Transverse colon (tissue), 3 donors: Measurements from ENCODE around the gene DOC2B.

Experiments
- CTCF ChIP-seq, 5 experiments: fragments of 200-600 bp in 3 of 5; fragments of 450-650 bp in 2 of 5; sonication (generic) in 3 of 5; IDR thresholded peaks; 1 replicate in 2 of 5; 2 replicates in 3 of 5; pipeline ENCODE4 v1.5.1; 2016 to 2017; ENCODE audit warnings: antibody characterized with exemption in 5 of 5, inconsistent platforms in 3 of 5, mild to moderate bottlenecking in 2 of 5, moderate library complexity in 1 of 5
- POLR2A ChIP-seq: fragments of 450-650 bp; IDR thresholded peaks from one replicate; pipeline ENCODE4 v1.6.1; 2016; ENCODE audit warnings: antibody characterized with exemption, mild to moderate bottlenecking, moderate library complexity

- TF ChIP-seq POLR2A (no peak), CTCF (IDR thresholded peaks at IDR 0.05) (no peak)
Observed at GRCh38 chr17:225551-225950, 44.1 kb upstream of the DOC2B start.
